ENCODE results near the gene SESTD1.

- TF ChIP-seq JDP2 (CRISPR knock-in tag; IDR thresholded peaks at IDR 0.05; ENCODE audit: borderline replicate concordance) (no peak), SMC3 (IDR thresholded peaks at IDR 0.05; ENCODE audit: low read length) (no peak), MTF1 (CRISPR knock-in tag; IDR thresholded peaks at IDR 0.05) (no peak), ZNF382 (CRISPR knock-in tag; IDR thresholded peaks at IDR 0.05; ENCODE audit: borderline replicate concordance) (no peak), RFX5 (IDR thresholded peaks at IDR 0.05; ENCODE audit: low read depth, low read length) (no peak), ATF4 (CRISPR knock-in tag; IDR thresholded peaks at IDR 0.05) (no peak), PATZ1 (CRISPR knock-in tag; IDR thresholded peaks at IDR 0.05) (no peak), CBX1 (IDR thresholded peaks at IDR 0.05; ENCODE audit: low read depth) (no peak)
Measured at GRCh38 chr2:179137200-179137759, 127.4 kb downstream of the SESTD1 start.

Data from HepG2 (cell line).